NCI-H128 (cell line): Measurements from ENCODE around the gene TSPAN9.

Experiments
- DNase-seq: peaks from one replicate; lab custom pipeline; 2025; ENCODE audit not compliant: unreplicated experiment; lab: John Stamatoyannopoulos, UW

The TSPAN9 gene

DNA sequence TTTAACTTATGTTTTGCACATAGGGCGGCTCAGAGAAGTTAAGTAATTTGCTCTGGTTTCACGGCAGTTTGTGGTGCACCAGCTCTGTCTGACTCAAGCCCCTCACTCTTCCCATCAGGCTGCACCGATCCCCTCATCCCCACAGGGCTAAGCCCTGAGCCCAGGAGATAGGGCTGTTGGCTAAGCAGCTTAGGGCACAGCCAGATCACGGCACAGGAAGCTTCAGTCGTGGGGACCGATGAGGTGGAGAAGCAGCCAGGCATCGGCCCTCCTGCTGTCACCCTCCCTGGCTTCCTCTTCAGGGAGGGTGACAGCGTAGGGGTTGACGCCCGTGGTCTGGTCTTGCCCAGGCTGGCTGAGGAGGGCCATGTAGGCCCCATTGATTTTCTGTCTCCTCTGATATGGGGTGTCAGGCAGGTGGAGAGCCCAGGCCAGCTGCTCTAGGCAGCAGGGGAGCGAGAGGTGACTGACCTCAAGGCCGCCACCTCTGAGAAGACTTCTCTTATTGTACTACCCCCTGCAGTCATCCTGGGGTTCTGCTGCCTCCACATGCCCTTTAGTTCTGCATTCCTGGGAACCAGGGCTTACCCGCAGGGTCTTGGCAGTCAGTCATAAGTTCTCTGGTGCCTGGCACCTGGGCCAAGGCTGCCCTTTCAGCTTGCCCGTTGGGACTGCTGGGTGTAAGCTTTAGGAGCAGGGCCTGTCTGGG lies 166.4 kb downstream of the TSPAN9 start:
- no peak for DNase-seq

DNA sequence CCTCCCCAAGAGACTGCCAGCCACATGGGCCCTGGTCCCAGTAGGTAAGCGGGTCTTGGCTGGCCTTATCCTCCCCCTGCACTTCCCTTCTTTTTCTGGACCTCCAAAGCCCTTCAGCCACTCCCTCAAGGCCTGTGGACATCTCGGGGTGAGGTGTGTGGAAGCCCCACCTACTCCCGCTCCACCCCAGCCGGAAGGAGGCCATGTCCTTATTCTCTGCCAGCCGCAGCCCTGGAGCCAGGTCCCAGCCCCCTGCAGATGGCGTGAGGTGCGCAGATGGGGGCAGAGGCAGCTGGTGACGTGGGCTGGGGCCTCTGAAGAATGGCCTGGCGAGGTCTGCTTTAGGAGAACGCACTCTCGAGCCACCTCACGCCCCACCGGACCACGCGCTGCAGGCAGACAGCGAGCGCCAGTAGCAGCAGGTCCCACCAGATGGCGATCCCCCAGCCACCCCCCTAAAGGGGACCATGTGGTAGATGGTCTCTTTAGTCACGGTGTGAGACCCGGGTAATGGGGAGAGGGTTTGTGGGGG lies 167.1 kb downstream of the TSPAN9 start:
- no peak for DNase-seq

- no peak for DNase-seq
These were observed 169.1 kb downstream of the TSPAN9 start for GRCh38 chr12:3246253-3246652.

- DNase-seq, result no peak
These were observed 169.9 kb downstream of the TSPAN9 start for GRCh38 chr12:3247077-3247476.

DNA sequence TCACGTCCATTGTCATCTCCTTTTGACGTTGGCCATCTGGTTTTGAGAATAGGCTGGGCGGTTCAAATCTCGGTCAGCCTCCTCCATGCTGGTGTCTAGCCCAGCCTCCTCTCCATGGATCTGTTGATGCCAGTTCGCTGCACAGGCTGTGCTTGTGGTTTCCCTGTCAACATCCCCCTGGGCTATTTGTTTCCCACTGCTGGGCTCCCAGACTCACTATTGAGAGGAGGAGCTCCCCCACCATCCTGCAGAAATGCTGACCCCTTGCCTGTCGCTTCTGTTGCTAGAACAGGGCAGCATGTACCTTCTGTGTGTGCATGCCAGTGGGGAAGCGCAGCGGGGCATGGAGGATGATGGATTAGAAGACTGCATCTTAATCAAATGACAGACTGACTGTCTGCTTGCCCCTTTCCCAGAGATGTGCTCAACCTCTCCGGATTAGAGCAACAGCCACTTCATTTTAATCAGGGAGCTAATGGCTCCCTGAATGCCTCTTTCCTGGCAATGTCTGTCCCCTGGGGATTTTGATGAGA lies 170.5 kb downstream of the TSPAN9 start:
- no peak for DNase-seq

GRCh38 chr12:3249081-3249800 lies 172.1 kb downstream of the TSPAN9 start:
- DNase-seq, result no peak

- DNase-seq, result no peak
These were observed 172.9 kb downstream of the TSPAN9 start for GRCh38 chr12:3250034-3250433.

- DNase-seq, result no peak
These were observed 173.4 kb downstream of the TSPAN9 start for GRCh38 chr12:3250576-3250975.

DNA sequence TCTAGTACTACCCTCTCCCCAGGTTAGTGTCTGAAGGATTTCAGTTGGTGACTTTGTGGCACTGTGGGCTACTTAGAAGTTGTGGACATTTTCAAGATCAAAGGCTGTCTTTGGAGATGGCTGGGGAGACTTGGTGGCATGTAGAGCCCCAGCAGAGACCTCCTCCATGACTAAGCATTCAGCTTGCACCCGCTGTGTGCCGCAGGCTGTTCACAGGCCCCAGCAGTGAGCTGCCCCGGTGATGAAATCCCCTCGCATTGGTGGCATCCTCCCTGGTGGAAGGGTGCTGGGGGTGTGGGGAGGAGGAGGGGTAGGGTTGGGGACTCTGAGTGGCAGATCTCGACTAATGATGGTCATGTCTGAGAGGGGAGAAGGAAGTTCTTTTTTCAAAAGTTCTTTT lies 173.9 kb downstream of the TSPAN9 start:
- no peak for DNase-seq

GRCh38 chr12:3251691-3252090 lies 174.5 kb downstream of the TSPAN9 start:
- no peak for DNase-seq

DNA sequence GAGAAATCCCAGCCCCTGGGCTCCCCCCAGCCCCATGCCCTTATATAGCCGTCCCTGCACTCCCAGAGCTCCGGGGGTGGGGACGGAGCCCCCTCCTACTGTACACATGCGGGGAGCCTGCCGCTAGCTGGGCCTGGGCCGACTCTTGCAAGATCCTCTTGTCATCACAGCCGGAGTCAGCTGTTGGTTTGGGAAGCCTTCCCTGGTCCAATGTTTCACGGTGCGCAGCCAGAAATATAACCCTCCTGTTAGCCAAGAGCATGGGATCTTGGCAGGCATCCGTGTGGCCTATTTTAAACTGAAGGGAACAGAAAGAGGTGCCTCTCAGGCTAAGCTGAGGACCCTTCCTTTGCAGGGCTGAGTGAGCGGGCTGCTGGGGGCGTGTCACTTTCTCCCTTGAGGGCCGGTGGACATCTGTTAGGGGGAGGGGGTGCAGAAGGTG lies 175.3 kb downstream of the TSPAN9 start:
- no peak for DNase-seq

DNA sequence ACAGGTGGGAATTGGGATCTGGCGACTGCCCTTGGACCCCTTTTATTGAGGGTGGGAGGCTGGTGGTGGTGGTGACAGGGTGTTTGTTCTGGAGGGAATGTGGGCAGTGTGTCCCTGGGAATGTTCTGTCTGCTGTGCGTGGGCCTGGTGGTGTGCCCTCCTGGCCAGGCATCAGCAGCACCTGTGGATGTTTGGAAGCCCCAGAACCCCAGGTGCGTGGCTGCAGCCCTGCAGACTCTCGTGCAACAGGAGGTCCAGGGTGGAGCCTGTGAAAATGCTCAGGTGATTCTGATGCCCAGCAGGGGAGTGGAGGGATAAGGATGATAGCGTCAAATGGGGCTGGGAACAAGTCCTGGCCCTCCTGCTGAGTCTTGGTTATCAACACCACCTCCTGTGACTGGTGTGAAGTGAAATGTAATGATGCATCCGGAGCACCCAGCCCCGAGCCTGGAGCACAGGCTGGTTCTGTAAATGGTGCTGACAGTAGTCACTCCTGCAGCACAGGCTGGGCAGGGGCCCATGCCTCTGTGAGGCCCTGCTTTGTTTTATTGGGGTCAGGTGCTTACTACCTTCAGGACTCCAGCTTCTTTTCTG lies 176.6 kb downstream of the TSPAN9 start:
- DNase-seq, result no peak

DNA sequence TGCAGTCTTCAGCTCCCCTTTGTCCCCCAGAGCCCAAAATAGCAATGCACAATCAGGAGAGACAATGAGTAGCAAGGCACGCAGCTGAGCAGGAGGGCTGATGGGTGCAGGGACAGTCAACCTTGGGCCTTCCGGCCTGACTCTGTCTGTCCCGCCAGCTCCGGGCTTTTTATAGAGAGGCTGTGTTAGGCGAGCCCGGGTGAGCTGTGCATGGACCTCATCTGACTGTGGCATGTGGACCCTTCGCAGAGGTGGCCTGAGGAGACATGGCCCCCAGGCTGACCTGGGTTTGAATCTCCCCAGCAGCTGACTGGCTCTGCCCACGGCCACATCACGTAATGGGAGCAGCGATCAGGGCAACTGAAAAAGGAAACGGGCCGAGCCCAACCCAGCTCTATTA lies 177.9 kb downstream of the TSPAN9 start:
- DNase-seq, result no peak

DNA sequence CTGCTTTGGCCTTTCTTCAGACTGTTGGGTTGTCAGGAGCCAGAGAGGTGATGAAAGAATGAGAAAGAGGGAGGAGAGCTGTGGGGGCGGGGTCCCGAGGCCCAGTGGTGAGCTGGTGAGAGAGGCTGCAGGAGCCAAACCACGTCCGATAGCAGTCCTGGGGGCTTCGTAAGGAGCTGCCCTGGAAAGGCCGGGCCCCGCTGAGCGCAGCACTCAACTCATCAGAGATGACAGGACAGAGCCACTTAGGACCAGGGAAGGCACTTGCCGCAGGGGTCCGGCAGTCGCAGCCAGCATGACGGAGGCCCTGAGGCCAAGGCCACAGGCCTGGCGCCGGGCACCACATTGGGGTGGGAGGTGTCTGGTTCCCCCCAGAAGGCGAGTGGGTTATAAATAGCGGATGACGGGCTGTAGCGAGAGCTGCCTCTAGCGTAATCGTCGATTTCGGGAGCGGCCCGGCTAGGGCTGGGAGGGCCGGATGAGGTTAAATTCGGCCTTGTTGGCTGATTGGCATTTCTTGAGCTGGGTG lies 179.0 kb downstream of the TSPAN9 start:
- no peak for DNase-seq

DNA sequence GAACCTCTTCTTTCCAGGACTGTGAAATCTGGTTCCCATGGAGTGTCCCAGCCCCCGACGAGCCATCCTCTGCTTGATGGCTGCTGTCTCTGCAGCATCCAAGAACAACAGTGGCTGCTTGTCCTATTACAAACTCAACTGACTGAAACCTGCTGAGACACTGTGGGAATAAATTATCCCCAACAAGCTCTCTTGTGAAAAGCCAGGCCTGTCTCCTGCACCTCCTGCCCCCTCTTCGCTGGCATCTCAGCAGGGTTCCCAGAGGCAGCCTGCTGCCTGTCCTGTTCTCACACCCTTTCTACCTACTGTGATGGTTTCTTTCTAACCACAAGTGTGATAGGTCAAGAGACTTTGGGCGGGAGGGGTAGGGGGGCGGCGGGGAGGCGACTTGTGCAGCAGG lies 180.2 kb downstream of the TSPAN9 start:
- no peak for DNase-seq

DNA sequence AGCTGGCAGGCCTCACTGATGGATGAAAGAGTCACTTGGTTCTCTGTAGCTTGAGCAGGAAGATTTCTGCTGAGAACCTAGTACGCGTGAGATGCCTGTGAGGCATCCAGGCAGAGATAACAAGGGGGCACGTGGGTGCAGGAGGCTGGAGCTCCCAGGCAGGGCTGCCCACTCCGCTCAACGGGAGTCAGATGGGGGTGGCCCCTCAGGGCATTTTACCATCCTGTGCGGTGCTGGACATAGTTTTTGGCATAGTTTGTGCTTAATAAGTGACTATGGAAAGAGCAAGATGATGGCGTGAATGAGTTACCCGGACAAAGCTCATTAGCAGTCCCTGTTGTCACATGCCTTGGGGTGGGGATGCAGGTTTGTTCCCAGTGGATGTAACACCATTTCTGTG lies 182.8 kb downstream of the TSPAN9 start:
- DNase-seq, result no peak

- DNase-seq, result no peak
These were observed 184.7 kb downstream of the TSPAN9 start for GRCh38 chr12:3261782-3262359.

DNA sequence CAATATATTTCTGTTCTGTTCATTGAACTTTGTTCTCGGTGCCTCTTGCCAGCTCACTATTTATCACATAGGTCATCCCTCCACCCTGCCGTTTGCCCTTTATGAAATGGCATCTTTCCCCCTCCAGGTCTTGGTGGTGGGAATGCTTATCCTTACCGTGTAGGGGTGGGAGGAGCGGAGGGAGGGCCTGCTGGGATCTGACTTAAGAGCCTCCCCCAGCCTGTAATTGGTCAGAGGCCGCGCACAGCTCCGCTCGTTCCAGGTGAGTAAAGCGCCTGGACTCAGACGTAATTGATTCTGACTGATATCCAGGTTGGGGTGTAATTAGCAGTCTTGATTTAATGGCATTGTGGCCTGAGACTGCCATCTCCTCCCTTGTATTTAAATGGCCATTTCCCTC lies 185.3 kb downstream of the TSPAN9 start:
- DNase-seq, result no peak

DNA sequence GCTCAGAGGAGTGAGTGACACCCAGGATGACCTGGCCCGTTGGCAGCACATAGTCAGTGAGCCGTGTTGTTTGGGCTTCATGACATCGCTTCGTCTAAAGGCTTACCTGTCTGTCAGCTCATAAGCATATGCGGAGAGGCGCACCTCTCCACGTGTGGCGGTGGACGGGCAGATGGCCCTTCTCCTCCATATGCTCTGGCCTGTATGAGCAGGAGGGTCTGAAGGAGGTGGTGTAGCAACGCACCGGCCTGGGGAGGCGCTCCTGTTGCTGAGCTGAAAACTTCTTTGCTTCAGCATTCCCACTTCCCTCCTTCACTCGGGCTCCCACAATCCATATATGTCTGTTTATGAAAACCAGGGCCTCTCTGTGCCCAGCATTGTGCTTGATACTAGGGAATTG lies 186.1 kb downstream of the TSPAN9 start:
- DNase-seq, result no peak

GRCh38 chr12:3263939-3264922 lies 187.1 kb downstream of the TSPAN9 start:
- DNase-seq, result no peak
